ENCODE data around the gene LGALS7B. TPM values are rescaled to one million over a fixed set of nuclear protein-coding genes. Genes with fewer than 3 reads are reported as not detected.
"Not testable (repeated sequence)": the region's sequence is repeated elsewhere in the genome, so short reads cannot be mapped to it uniquely, and the experiment has no call there.

The LGALS7B gene
- polyA plus RNA-seq, 1 experiment, result not detected

GRCh38 chr19:38744874-38745273 is 44.1 kb upstream of the LGALS7B start:
- DNase-seq (ENCODE audit: low read depth), result no peak
- no peak for TF ChIP-seq CTCF (IDR thresholded peaks at IDR 0.05; ENCODE audit: insufficient read depth, low read depth, low read length)

GRCh38 chr19:38745316-38745715 is 43.7 kb upstream of the LGALS7B start:
- CTCF ChIA-PET, result no interaction called here

More at GRCh38 chr19:38744874-38745273, 44.1 kb upstream of the LGALS7B start:
- Histone ChIP-seq H3K36me3 (ENCODE audit: control insufficient read depth, insufficient read depth, low read length) (no peaks in the 10 kb centered on the region), H3K27me3 (ENCODE audit: control insufficient read depth, insufficient read depth, low read length) (no peaks in the 10 kb centered on the region), H3K4me3 (ENCODE audit: low read depth, low read length) (no peak overlapping the region)
- CTCF ChIA-PET, result no interaction called here
- POLR2A ChIA-PET, result no interaction called here

GRCh38 chr19:38753783-38754182 is 35.2 kb upstream of the LGALS7B start:
- H3K27me3 ChIP-seq (ENCODE audit: control insufficient read depth, insufficient read depth, low read length); POLR2A ChIA-PET; DNase-seq (ENCODE audit: low read depth); CTCF ChIA-PET; H3K36me3 ChIP-seq (ENCODE audit: control insufficient read depth, insufficient read depth, low read length); H3K4me3 ChIP-seq (ENCODE audit: low read depth, low read length): not testable (repeated sequence)

More at GRCh38 chr19:38745316-38745715, 43.7 kb upstream of the LGALS7B start:
- no peaks in the 10 kb centered on the region for H3K27me3 ChIP-seq (ENCODE audit: control insufficient read depth, insufficient read depth, low read length)
- DNase-seq (ENCODE audit: low read depth), result no peak
- no peak for TF ChIP-seq CTCF (IDR thresholded peaks at IDR 0.05; ENCODE audit: insufficient read depth, low read depth, low read length)
- POLR2A ChIA-PET, result no interaction called here
- H3K4me3 ChIP-seq (ENCODE audit: low read depth, low read length), result no peak overlapping the region
- H3K36me3 ChIP-seq (ENCODE audit: control insufficient read depth, insufficient read depth, low read length), result no peaks in the 10 kb centered on the region

- CTCF ChIA-PET; DNase-seq (ENCODE audit: low read depth): not testable (repeated sequence)
Observed at GRCh38 chr19:38754196-38754595, 34.8 kb upstream of the LGALS7B start.

GRCh38 chr19:38759590-38760003 is 29.4 kb upstream of the LGALS7B start:
- ChIA-PET POLR2A (no interaction called here), CTCF (no interaction called here)
- TF ChIP-seq CTCF (IDR thresholded peaks at IDR 0.05; ENCODE audit: insufficient read depth, low read depth, low read length), result no peak
- no peak for DNase-seq (ENCODE audit: low read depth)
- Histone ChIP-seq H3K36me3 (ENCODE audit: control insufficient read depth, insufficient read depth, low read length) (no peaks in the 10 kb centered on the region), H3K4me3 (ENCODE audit: low read depth, low read length) (no peak overlapping the region), H3K27me3 (ENCODE audit: control insufficient read depth, insufficient read depth, low read length) (no peaks in the 10 kb centered on the region)

More at GRCh38 chr19:38754196-38754595, 34.8 kb upstream of the LGALS7B start:
- POLR2A ChIA-PET; H3K4me3 ChIP-seq (ENCODE audit: low read depth, low read length); H3K27me3 ChIP-seq (ENCODE audit: control insufficient read depth, insufficient read depth, low read length); H3K36me3 ChIP-seq (ENCODE audit: control insufficient read depth, insufficient read depth, low read length): not testable (repeated sequence)

- POLR2A ChIA-PET; H3K27me3 ChIP-seq (ENCODE audit: control insufficient read depth, insufficient read depth, low read length); H3K36me3 ChIP-seq (ENCODE audit: control insufficient read depth, insufficient read depth, low read length); DNase-seq (ENCODE audit: low read depth); H3K4me3 ChIP-seq (ENCODE audit: low read depth, low read length): not testable (repeated sequence)
- CTCF ChIA-PET, result interaction anchor here (1.8 kb wide), 1 partner anchor 9 kb away, joined by 10 read pairs; no protein-coding TSS in a partner anchor
Observed at GRCh38 chr19:38760805-38761517, 28.0 kb upstream of the LGALS7B start.

GRCh38 chr19:38761884-38762389 is 27.1 kb upstream of the LGALS7B start:
- H3K36me3 ChIP-seq (ENCODE audit: control insufficient read depth, insufficient read depth, low read length); H3K4me3 ChIP-seq (ENCODE audit: low read depth, low read length); DNase-seq (ENCODE audit: low read depth); POLR2A ChIA-PET; H3K27me3 ChIP-seq (ENCODE audit: control insufficient read depth, insufficient read depth, low read length): not testable (repeated sequence)
- CTCF ChIA-PET, result interaction anchor here (1.8 kb wide), 1 partner anchor 8 kb away, joined by 10 read pairs; no protein-coding TSS in a partner anchor

Measured in BJ (cell line).